Activated B cell treated with CpG ODN at 0.5 μM for 24 hours (primary cell): Measurements from ENCODE around the gene NDUFA12. TPM values are rescaled to one million over a fixed set of nuclear protein-coding genes. Genes with fewer than 3 reads are reported as not detected.

ENCODE experiments used
- ATAC-seq: fragments of 200-7000 bp; cut with Tn5 transposase; one replicate; pipeline ENCODE4 v1.10.0; 2021; ENCODE audit warnings: low read depth, mild to moderate bottlenecking, moderate library complexity
- CTCF ChIA-PET: fragments of 350-600 bp; sonication (Branson Sonifier 250); formaldehyde crosslinking; loops from one replicate; lab custom pipeline; 2021; ENCODE audit warnings: antibody characterized with exemption; lab: Charles Lee
- POLR2A ChIA-PET: fragments of 350-600 bp; sonication (Branson Sonifier 250); formaldehyde crosslinking; loops from one replicate; lab custom pipeline; 2021; ENCODE audit warnings: antibody characterized with exemption; lab: Charles Lee
- DNase-seq: peaks from one replicate; pipeline ENCODE4 v3.0.0; 2022
- H3K27ac Mint-ChIP-seq: one replicate; pipeline ENCODE4 v1.8.0; 2020; ENCODE audit warnings: mixed read lengths
- H3K27me3 Mint-ChIP-seq: one replicate; pipeline ENCODE4 v1.8.0; 2021; ENCODE audit warnings: mixed read lengths
- H3K36me3 Mint-ChIP-seq: one replicate; pipeline ENCODE4 v1.8.0; 2021; ENCODE audit warnings: low read depth, mixed read lengths
- H3K4me1 Mint-ChIP-seq: one replicate; pipeline ENCODE4 v1.8.0; 2021; ENCODE audit warnings: mixed read lengths
- H3K4me3 Mint-ChIP-seq: one replicate; pipeline ENCODE4 v1.8.0; 2020; ENCODE audit warnings: mild to moderate bottlenecking, mixed read lengths
- H3K9me3 Mint-ChIP-seq: one replicate; pipeline ENCODE4 v1.8.0; 2020; ENCODE audit warnings: mixed read lengths
- intact Hi-C: fragments of 100-400 bp; cut with micrococcal nuclease; formaldehyde crosslinking; loops from one replicate; pipeline ENCODE4 v1.15.1; 2024
- total RNA-seq: library from RNA; stranded (reverse); gene quantifications from 2 replicates; pipeline ENCODE4 v1.2.3, GENCODE V29; 2022
- TF ChIP-seq, protein P1 (sequence below): fragments of 200-600 bp; IDR thresholded peaks from one replicate; pipeline ENCODE4 v1.8.0; 2022; ENCODE audit warnings: antibody characterized with exemption, mild to moderate bottlenecking

The NDUFA12 gene
- 80.2 and 81.7 TPM in 2 replicates for total RNA-seq

DNA sequence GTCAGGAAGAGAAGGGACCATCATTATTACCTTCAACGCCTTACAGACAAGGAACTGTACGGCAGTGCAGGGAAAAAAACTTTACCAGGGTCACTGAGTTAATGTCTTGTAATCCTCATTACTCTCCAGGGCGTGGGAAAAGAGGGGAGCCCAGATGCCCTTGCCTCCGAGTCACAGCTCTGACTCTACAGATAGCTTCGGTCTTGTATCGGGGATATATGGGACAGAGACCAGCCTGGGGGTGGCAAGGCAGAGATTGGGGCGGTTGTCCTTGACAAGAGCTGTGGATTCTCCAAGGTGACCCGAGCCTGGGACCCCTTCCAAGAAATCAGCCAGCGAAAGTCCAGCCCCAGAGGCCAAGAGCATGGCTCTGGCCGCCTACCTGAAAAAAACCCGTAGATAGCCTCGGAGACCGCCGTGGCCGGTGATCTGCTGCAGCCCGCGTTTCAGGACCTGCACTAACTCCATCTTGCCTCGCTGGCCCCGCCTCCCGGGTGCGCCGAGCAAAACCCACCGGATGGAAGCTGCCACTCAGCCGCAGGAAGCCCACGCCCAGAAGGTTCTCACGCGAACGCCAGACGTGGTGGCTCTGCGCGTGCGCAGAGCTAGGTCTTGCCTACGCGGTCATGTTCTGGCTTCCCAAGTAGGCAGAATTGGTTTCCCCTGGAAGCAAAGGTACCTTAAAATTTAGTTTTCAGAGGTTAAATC lies at the start of gene NDUFA12:
Gene NDUFA12, minus strand, starts transcription at position 485 of the 708 bp plus-strand sequence. Its CDS starts 17 bp downstream, at position 468.
- TF ChIP-seq, protein P1, sequence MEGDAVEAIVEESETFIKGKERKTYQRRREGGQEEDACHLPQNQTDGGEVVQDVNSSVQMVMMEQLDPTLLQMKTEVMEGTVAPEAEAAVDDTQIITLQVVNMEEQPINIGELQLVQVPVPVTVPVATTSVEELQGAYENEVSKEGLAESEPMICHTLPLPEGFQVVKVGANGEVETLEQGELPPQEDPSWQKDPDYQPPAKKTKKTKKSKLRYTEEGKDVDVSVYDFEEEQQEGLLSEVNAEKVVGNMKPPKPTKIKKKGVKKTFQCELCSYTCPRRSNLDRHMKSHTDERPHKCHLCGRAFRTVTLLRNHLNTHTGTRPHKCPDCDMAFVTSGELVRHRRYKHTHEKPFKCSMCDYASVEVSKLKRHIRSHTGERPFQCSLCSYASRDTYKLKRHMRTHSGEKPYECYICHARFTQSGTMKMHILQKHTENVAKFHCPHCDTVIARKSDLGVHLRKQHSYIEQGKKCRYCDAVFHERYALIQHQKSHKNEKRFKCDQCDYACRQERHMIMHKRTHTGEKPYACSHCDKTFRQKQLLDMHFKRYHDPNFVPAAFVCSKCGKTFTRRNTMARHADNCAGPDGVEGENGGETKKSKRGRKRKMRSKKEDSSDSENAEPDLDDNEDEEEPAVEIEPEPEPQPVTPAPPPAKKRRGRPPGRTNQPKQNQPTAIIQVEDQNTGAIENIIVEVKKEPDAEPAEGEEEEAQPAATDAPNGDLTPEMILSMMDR, result no peak
- peak; percentile 89 for DNase-seq
- Mint-ChIP-seq H3K36me3 (peaks cover 33% of the 10 kb centered on the region), H3K9me3 (no peaks in the 10 kb centered on the region), H3K27me3 (no peaks in the 10 kb centered on the region), H3K4me3 (peak within 1 kb of the TSS; percentile 94), H3K4me1 (peaks cover 35% of the 10 kb centered on the region), H3K27ac (peak within 1 kb of the TSS; percentile 90)
- ChIA-PET CTCF (interaction anchor here (0.8 to 1.1 kb wide), 4 partner anchors 14 to 400 kb away, joined by 3 to 4 read pairs (median 3); no protein-coding TSS in a partner anchor), POLR2A (interaction anchor here (0.5 to 1.8 kb wide), 17 partner anchors 10 to 1326 kb away, joined by 3 to 13 read pairs (median 4); partner anchors contain the start of genes AMDHD1, CCDC38, CRADD and FGD6)
- intact Hi-C loops, result loop anchor here (1.0 to 10.0 kb wide), 6 partner anchors 70 to 1559 kb away; partner anchors contain the start of genes CRADD, FGD6, METAP2 and NR2C1
- peak; percentile 99 for ATAC-seq

DNA sequence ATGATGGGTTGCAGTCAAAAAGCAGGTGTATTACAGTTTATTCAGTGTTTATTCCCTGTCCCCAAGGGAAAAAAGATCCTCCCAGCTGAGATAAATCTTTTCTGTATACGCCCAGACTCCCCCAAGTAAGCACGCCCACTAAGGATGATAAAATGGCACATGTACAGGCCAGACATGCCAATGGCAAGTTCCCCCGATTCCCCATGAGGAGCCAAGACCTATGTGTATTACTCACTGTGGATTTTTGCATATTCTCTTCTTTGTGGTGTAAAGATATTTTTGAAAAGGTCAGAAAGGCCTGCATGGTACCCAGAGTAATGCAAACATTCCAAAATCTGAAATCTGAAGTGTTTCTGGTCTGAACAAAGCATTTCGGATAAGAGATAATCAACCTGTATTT lies 47.7 kb upstream of the NDUFA12 start:
- intact Hi-C loops, result no loop called here
- H3K4me3 Mint-ChIP-seq, result no peak overlapping the region
- peaks cover 69% of the 10 kb centered on the region for H3K36me3 Mint-ChIP-seq
- no peaks in the 10 kb centered on the region for H3K4me1 Mint-ChIP-seq
- POLR2A ChIA-PET, result no interaction called here
- H3K27ac Mint-ChIP-seq, result no peak overlapping the region
- TF ChIP-seq, protein P1, result no peak
- no peak for ATAC-seq
- CTCF ChIA-PET, result no interaction called here
- no peaks in the 10 kb centered on the region for H3K27me3 Mint-ChIP-seq
- DNase-seq, result no peak
- no peaks in the 10 kb centered on the region for H3K9me3 Mint-ChIP-seq

DNA sequence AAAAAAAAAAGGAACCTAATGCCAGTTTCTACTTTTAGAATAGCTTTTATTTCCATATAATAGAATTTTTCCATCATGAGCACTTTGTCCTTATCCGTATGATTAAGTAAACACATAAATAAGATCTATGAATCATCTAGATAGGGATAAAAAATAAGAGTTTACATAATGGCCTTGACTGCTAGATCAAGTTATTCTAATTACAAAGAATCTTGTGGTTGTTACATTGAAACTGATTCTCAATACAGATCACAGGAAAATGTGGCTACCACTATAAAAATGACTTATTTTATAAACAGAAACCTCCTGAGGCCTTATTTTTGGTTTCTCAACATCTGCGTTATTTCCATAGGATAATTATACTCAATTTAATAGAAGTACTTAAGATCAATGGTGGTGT lies 34.4 kb upstream of the NDUFA12 start:
- H3K4me1 Mint-ChIP-seq, result peaks cover 2% of the 10 kb centered on the region
- H3K36me3 Mint-ChIP-seq, result peaks cover 50% of the 10 kb centered on the region
- ATAC-seq (no peak), DNase-seq (no peak)
- intact Hi-C loops, result no loop called here
- CTCF ChIA-PET, result no interaction called here
- H3K9me3 Mint-ChIP-seq, result no peaks in the 10 kb centered on the region
- no peak overlapping the region for H3K4me3 Mint-ChIP-seq
- POLR2A ChIA-PET, result no interaction called here
- TF ChIP-seq, protein P1, result no peak
- H3K27me3 Mint-ChIP-seq, result no peaks in the 10 kb centered on the region
- H3K27ac Mint-ChIP-seq, result no peak overlapping the region

DNA sequence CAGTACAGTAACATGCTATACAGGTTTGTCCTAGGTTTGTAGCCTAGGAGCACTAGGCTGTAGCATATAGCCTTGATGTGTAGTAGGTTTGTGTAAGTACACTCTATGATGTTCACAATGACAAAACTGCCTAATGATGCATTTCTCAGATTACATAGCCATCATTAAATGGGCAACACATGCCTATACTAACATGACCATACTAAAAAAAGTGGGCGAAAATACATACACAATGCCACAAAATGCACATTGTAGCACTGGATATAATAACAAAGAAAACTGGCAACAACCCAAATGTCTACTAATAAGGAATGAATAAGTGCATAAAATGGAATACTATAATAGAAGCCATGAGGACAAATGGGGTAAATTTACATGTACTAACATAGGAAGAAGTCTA lies 31.3 kb upstream of the NDUFA12 start:
- peaks cover 47% of the 10 kb centered on the region for H3K36me3 Mint-ChIP-seq
- ChIA-PET POLR2A (no interaction called here), CTCF (no interaction called here)
- no peak for DNase-seq
- no peaks in the 10 kb centered on the region for H3K27me3 Mint-ChIP-seq
- no peaks in the 10 kb centered on the region for H3K9me3 Mint-ChIP-seq
- intact Hi-C loops, result no loop called here
- ATAC-seq, result no peak
- no peak overlapping the region for H3K27ac Mint-ChIP-seq
- TF ChIP-seq, protein P1, result no peak
- H3K4me3 Mint-ChIP-seq, result no peak overlapping the region
- peaks cover 2% of the 10 kb centered on the region for H3K4me1 Mint-ChIP-seq

DNA sequence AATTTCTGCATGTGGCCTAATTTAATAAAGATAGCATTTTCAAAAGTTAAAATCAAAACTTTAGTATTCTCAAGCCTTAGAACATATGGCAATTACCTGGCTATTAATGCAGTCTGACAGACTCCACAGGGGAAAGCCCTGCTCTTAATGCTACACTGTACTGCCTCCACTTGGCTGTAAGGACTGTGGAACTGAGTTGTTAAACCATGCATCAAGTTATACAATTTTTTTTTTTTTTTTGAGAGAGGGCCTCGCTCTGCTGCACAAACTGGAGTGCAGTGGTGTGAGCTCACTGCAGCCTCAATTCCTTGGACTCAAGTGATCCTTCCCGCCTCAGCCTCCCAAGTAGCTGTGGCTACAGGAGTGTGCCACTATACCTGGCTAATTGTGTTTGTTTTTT lies 19.0 kb upstream of the NDUFA12 start:
- no peaks in the 10 kb centered on the region for H3K9me3 Mint-ChIP-seq

More for the DNA sequence above, 19.0 kb upstream of the NDUFA12 start:
- no peaks in the 10 kb centered on the region for H3K27me3 Mint-ChIP-seq
- peaks cover 26% of the 10 kb centered on the region for H3K36me3 Mint-ChIP-seq
- DNase-seq (no peak), ATAC-seq (no peak)
- ChIA-PET CTCF (no interaction called here), POLR2A (interaction anchor here (0.7 kb wide), 1 partner anchor 479 kb away, joined by 3 read pairs; no protein-coding TSS in a partner anchor)
- TF ChIP-seq, protein P1, result no peak
- no peak overlapping the region for H3K4me3 Mint-ChIP-seq
- intact Hi-C loops, result no loop called here
- H3K4me1 Mint-ChIP-seq, result peaks cover 6% of the 10 kb centered on the region
- H3K27ac Mint-ChIP-seq, result no peak overlapping the region
